Activated CD8-positive, alpha-beta memory T cell treated with anti-CD3 and anti-CD28 coated beads for 1 hour (primary cell): Measurements from ENCODE around the gene FGR.
"Not testable (repeated sequence)": the region's sequence is repeated elsewhere in the genome, so short reads cannot be mapped to it uniquely, and the experiment has no call there.

Source experiments
- DNase-seq, 2 donors: peaks; one replicate each; pipeline ENCODE4 v3.0.0-alpha.2; 2020; ENCODE audit warnings: low read depth in 1 of 2; ENCODE audit errors: extremely low read depth in 1 of 2

The FGR gene

GRCh38 chr1:27634985-27635367, at the start of gene FGR:
FGR (minus strand) TSS chr1:27635185; CDS start chr1:27623916, 11,269 bp downstream.
- DNase-seq, result no peak

- no peak for DNase-seq
Measured at GRCh38 chr1:27684176-27684575, 49.2 kb upstream of the FGR start.

- no peak for DNase-seq
Measured at GRCh38 chr1:27682351-27682944, 47.5 kb upstream of the FGR start.

GRCh38 chr1:27681580-27681979, 46.6 kb upstream of the FGR start:
- DNase-seq, result not testable (repeated sequence)

- DNase-seq, result not testable (repeated sequence)
Measured at GRCh38 chr1:27680225-27680791, 45.3 kb upstream of the FGR start.

DNA sequence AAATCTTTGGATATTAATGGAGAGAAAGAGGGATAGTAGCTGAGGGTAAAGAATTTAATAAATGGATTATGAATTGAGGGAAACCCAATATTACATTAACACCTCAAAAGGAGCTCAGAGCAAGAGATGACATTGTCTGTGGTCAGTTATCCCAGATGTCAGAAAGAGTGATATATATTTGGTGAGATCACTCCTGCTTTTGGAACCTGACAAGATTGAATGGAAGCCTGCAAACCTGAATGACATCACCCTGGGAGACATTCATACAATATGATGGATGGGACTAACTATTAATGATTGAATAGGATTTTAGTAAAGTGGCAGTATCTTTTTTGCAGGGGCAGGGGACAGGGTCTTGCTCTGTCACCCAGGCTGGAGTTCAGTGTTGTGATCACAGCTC, 43.8 kb upstream of the FGR start:
- DNase-seq, result no peak

GRCh38 chr1:27676410-27676809, 41.4 kb upstream of the FGR start:
- no peak for DNase-seq

GRCh38 chr1:27672750-27673112, 37.7 kb upstream of the FGR start:
- DNase-seq, result no peak

DNA sequence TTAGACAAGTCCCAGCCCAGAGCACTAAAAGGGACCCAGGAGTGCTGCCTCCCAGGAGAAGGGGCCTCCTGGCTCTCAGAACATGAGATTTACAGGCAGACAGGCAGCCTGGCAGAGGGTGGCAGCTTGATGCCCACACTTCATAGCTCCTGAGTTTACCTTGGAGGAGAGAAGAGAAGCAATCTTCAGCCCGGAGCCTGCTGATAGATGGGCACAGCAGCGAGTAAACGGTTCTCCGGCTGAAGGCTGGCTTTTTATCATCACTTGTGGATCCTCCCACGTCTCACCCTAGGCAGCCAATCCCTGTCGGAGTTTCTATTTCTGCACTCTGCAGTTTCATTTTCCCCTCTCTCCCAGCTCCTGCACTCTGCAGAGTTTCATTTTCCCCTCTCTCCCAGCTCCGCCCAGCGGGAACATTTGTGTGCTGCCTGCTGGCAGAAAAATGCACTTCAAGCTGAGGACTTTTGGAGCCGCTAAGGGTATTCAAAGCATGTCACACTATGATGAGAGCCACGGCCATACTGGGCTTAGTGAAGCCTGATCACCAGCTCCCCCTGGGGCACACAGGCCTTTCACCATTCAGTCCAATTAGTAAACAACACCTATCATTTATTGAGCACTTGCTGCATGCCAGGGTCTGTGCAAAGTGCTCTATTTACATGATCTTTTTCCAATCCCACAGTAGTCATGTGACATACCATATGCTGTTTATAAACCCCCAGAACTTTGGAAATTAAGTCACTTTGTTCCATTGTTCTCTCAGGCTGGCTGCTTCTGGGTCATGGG, 37.2 kb upstream of the FGR start, which contains the start of gene IFI6:
Gene IFI6 (minus strand): TSS at position 229 of the 786 bp plus-strand sequence. CDS start 2,878 bp downstream, outside the sequence.
- peak; percentile 22 to 49 for DNase-seq

- DNase-seq, result no peak
Measured at GRCh38 chr1:27669876-27670275, 34.9 kb upstream of the FGR start.

- peak; percentile 59 to 79 for DNase-seq
Measured at GRCh38 chr1:27668808-27669723, 34.1 kb upstream of the FGR start.

DNA sequence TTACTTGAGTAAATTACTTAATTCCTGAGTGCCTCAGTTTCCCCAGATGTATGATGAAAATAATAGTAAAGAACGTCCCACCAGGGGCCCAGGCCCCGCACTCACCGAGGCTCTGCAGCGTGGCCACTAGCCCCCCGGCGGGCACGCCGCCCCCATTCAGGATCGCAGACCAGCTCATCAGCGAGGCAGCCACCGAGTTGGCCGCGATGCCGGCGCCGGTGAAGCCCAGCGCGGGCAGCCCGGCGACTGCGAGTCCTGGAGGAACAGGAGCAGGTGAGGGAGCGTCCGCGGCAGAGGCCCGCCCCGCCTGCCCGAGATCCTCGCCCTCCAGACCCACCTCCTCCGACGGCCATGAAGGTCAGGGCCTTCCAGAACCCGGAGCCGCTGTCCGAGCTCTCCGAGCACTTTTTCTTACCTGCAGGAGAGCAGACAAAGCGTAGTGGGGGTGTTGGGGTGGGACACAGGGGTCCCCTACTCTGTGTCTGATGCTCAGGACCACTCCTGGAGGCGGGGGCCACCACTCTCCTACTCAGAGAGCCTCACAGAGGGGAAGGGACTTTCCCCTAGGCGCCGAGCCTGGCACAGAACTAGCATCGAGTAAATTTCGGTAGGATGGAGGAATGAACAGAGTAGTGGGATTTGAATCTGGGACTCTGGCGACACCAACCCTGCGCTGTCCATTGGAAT, 33.3 kb upstream of the FGR start:
- DNase-seq, result no peak

GRCh38 chr1:27666791-27667254, 31.8 kb upstream of the FGR start:
- DNase-seq, result no peak

- no peak for DNase-seq
Measured at GRCh38 chr1:27666294-27666693, 31.3 kb upstream of the FGR start.

GRCh38 chr1:27665016-27665651, 30.1 kb upstream of the FGR start:
- DNase-seq, result no peak

GRCh38 chr1:27664291-27664690, 29.3 kb upstream of the FGR start:
- no peak for DNase-seq

- DNase-seq, result peak; percentile 81 to 82
Measured at GRCh38 chr1:27662707-27663393, 27.9 kb upstream of the FGR start.

DNA sequence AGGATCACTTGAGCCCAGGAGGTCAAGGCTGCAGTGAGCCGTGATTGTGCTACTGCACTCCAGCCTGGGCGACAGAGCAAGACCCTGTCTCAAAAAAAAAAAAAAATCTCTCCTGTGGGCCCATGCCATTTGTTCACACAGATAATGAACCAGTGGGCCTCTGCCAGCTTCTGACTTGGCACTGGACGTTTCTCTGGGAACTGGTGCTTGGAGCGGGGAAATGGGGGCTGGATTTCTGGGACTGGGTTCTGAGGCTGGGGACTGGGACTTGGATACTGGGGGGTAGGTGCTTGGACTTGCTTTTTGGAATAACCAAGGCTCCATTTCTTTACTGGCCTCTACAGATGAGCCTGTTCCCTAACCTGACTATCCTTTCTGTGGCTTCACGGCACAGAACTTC, 27.3 kb upstream of the FGR start:
- DNase-seq, result no peak

DNA sequence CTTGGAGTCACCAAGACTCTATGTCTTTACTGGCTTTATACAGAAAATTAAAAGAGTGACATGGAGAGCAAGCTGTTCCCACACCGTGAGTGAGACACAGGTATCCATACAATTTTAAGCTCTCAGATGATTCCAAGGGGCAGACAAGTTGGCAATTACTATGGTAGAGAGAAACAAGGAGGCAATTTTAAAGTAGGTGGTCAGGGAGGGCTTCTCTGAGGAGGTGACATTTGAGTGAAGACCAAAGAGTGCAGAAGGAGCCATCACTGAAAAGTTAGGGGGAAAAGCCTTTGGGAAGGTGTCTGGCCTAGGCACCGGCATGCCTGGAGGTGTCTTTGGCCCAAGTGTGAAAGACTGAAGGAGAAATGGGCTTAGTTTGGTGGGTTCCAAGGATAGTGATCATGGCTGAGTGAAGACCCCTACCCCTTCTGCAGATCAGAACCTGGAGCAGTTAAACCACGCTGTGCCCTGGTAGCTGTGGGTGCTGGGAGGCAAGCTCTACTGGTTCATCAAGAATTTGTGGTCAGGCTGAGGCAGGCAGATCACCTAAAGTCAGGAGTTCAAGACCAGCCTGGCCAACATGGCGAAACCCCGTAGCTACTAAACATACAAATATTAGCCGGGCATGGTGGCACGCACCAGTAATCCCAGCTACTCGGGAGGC, 26.6 kb upstream of the FGR start:
- DNase-seq, result no peak
